SK-N-SH treated with all-trans-retinoic acid at 6 μM for 48 hours (cell line): ENCODE results near the gene MT1M.

Experiments used
- ATAC-seq: fragments of 200-7000 bp; cut with Tn5 transposase; 3 replicates; pipeline ENCODE4 v1.9.1; 2020; ENCODE audit warnings: mild to moderate bottlenecking, moderate library complexity
- ARNTL ChIP-seq: fragments of 450-650 bp; formaldehyde crosslinking; IDR thresholded peaks from 2 replicates; pipeline ENCODE4 v1.5.0; 2020; ENCODE audit warnings: low read depth, mild to moderate bottlenecking, moderate library complexity, borderline replicate concordance
- BACH2 ChIP-seq: fragments of 250-450 bp; sonication (Bioruptor Pico); IDR thresholded peaks from 2 replicates; pipeline ENCODE4 v1.9.0; 2021; ENCODE audit warnings: mild to moderate bottlenecking, borderline replicate concordance
- CSDC2 ChIP-seq: fragments of 250-450 bp; sonication (Bioruptor Pico); IDR thresholded peaks from 2 replicates; pipeline ENCODE4 v1.5.0; 2020; ENCODE audit warnings: mild to moderate bottlenecking, moderate library complexity
- CSRNP3 ChIP-seq: fragments of 250-450 bp; sonication (Bioruptor Pico); IDR thresholded peaks from 2 replicates; pipeline ENCODE4 v1.5.1; 2021; ENCODE audit warnings: mild to moderate bottlenecking, moderate library complexity
- ESRRG ChIP-seq: fragments of 250-450 bp; sonication (Bioruptor Pico); IDR thresholded peaks from 2 replicates; pipeline ENCODE4 v1.6.1; 2021; ENCODE audit warnings: mild to moderate bottlenecking
- GLIS3 ChIP-seq: fragments of 250-450 bp; sonication (Bioruptor Pico); IDR thresholded peaks from 2 replicates; pipeline ENCODE4 v1.5.0; 2020; ENCODE audit warnings: mild to moderate bottlenecking, moderate library complexity
- ISL1 ChIP-seq: fragments of 250-450 bp; sonication (Bioruptor Pico); IDR thresholded peaks from 2 replicates; pipeline ENCODE4 v2.1.2; 2022; ENCODE audit warnings: mild to moderate bottlenecking, moderate library complexity
- OSR1 ChIP-seq: fragments of 250-450 bp; sonication (Bioruptor Pico); IDR thresholded peaks from 2 replicates; pipeline ENCODE4 v1.8.0; 2022; ENCODE audit warnings: moderate library complexity, mild to moderate bottlenecking, inconsistent platforms
- PPARA ChIP-seq: fragments of 250-450 bp; sonication (Bioruptor Pico); IDR thresholded peaks from 2 replicates; pipeline ENCODE4 v1.5.0; 2020; ENCODE audit warnings: mild to moderate bottlenecking, borderline replicate concordance
- RARB ChIP-seq: fragments of 250-450 bp; sonication (Bioruptor Pico); IDR thresholded peaks from 2 replicates; pipeline ENCODE4 v1.8.0; 2021; ENCODE audit warnings: mild to moderate bottlenecking, moderate library complexity
- SNAI2 ChIP-seq: fragments of 250-450 bp; sonication (Bioruptor Pico); IDR thresholded peaks from 2 replicates; pipeline ENCODE4 v1.5.0; 2020; ENCODE audit warnings: mild to moderate bottlenecking, moderate library complexity
- TCF4 ChIP-seq: fragments of 250-450 bp; sonication (Bioruptor Pico); IDR thresholded peaks from 2 replicates; pipeline ENCODE4 v1.8.0; 2021; ENCODE audit warnings: mild to moderate bottlenecking, moderate library complexity, borderline replicate concordance
- TOX ChIP-seq: fragments of 250-450 bp; sonication (Bioruptor Pico); IDR thresholded peaks from 2 replicates; pipeline ENCODE4 v1.8.0; 2021; ENCODE audit warnings: mild to moderate bottlenecking, moderate library complexity, borderline replicate concordance
- TSHZ2 ChIP-seq: fragments of 250-450 bp; sonication (Bioruptor Pico); IDR thresholded peaks from 2 replicates; pipeline ENCODE4 v1.5.0; 2020; ENCODE audit warnings: mild to moderate bottlenecking, moderate library complexity
- ZFP3 ChIP-seq: fragments of 250-450 bp; sonication (Bioruptor Pico); IDR thresholded peaks from 2 replicates; pipeline ENCODE4 v1.5.0; 2020; ENCODE audit warnings: mild to moderate bottlenecking, moderate library complexity
- ZFP30 ChIP-seq: fragments of 450-650 bp; formaldehyde crosslinking; IDR thresholded peaks from 2 replicates; pipeline ENCODE4 v1.5.0; 2022; ENCODE audit warnings: mild to moderate bottlenecking, moderate library complexity
- ZNF565 ChIP-seq: fragments of 450-650 bp; formaldehyde crosslinking; conservative IDR thresholded peaks from 2 replicates; pipeline ENCODE4 v1.5.0; 2020; ENCODE audit warnings: low read depth, mild to moderate bottlenecking, moderate library complexity
- ZNF70 ChIP-seq: fragments of 450-650 bp; formaldehyde crosslinking; IDR thresholded peaks from 2 replicates; pipeline ENCODE4 v1.5.0; 2020; ENCODE audit warnings: mild to moderate bottlenecking, moderate library complexity
- ZNF8 ChIP-seq: fragments of 450-650 bp; formaldehyde crosslinking; IDR thresholded peaks from 2 replicates; pipeline ENCODE4 v1.5.0; 2020; ENCODE audit warnings: mild to moderate bottlenecking, moderate library complexity
- TF ChIP-seq, protein P1 (sequence below): fragments of 250-450 bp; sonication (Bioruptor Pico); IDR thresholded peaks from 2 replicates; pipeline ENCODE4 v1.5.1; 2020; ENCODE audit warnings: low read depth, mild to moderate bottlenecking, moderate library complexity
- TF ChIP-seq, protein P2 (sequence below): fragments of 250-450 bp; sonication (Bioruptor Pico); IDR thresholded peaks from 2 replicates; pipeline ENCODE4 v1.8.0; 2020; ENCODE audit warnings: mild to moderate bottlenecking, moderate library complexity, borderline replicate concordance

The MT1M gene

GRCh38 chr16:56606071-56606475, 26.4 kb upstream of the MT1M start:
- peak; percentile 1; the same call in 1 of the 3 replicates for ATAC-seq
- TF ChIP-seq TSHZ2: no peak
- peak; percentile 98 for TF ChIP-seq ZNF70 (CRISPR knock-in tag)

DNA sequence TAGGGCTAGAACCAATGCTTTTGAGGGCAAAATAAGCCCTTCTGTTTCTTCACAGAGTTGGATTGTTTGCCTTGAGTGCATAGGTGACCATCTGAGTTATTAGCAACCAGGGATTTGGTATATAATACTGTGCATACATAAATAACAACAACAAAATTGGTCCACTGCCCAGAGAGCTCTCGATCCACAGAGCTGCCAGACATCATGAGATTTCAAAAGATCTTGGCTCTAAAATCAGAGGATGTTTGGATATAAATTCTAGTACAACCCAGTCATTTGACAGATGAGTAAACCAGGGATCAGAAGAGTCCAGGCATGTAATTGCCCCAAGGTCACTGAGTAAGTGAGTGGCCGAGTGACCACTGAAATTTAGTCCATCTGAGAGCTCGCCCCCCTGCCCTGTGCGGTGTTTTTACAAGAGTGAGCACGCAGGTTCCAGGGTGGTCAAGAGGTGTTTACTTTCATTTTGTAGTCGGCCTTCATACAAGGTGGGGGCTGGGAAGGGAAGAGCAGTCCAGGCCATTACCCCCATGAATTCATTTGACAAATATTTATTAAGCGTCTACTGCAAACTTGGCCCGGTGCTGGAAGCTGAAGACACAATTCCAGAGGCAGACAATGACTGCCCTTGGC, 25.9 kb upstream of the MT1M start:
- ATAC-seq: peak; percentile 0; the same call in 2 of the 3 replicates
- TF ChIP-seq SNAI2 (CRISPR knock-in tag): no peak
- no peak for TF ChIP-seq CSRNP3
- TF ChIP-seq CSDC2 (CRISPR knock-in tag): no peak
- TF ChIP-seq ZNF8 (CRISPR knock-in tag): no peak
- no peak for TF ChIP-seq TSHZ2
- no peak for TF ChIP-seq ARNTL
- TF ChIP-seq ZNF565 (CRISPR knock-in tag): no peak

DNA sequence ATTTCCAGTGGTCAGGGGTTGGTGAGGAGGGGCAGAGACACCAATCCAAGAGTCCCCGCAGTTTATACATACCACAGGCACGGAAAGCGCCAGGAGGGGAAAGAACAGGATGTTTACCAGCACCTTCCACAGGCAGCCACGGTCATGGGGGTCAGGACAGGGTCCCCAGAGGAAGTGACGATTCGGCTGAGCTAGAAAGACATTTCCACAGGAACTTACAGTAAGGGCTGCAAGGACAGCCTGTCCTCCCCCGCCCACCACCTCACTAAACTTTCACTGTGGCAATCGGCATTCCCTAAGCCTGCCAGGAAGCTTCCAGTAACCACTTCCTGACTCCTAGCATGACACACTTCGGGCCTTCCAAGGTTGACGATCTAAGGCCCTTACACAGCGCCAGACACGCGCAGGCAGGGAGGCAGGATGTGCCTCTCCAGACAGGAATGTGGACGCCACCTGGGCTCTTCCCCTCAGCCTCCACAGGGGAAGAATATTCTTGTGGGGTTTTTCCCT, 25.3 kb upstream of the MT1M start:
- ATAC-seq: peak; percentile 55
- TF ChIP-seq ZFP3 (CRISPR knock-in tag): 0 out of 2 replicates have a peak, but pooled peaks have one; percentile 51
- no peak for TF ChIP-seq ISL1
- TF ChIP-seq ZNF8 (CRISPR knock-in tag): peak; percentile 47
- 0 out of 2 replicates have a peak, but pooled peaks have one; percentile 17 for TF ChIP-seq OSR1 (CRISPR knock-in tag)

DNA sequence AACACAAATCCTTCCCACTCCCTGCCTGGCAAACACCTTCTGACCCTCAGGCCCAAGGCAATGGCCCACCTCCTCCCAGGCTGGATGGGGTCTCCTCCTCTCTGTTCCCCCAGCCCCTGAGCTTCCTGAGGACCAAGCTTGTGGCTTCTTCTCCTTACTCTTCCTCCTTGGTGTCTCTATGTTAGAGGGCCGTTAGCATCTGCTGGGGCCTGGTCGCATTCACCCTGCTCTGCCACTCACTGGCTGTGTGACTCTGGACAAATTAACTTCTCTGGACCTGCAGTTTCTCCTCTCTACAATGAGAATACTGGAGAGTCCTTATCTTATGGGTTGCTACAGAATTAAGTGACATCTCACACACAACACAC, 24.8 kb upstream of the MT1M start:
- TF ChIP-seq ESRRG (CRISPR knock-in tag) (no peak), ZFP30 (no peak), BACH2 (CRISPR knock-in tag) (no peak), CSDC2 (CRISPR knock-in tag) (no peak)
- ATAC-seq: no peak

- TF ChIP-seq TOX (CRISPR knock-in tag) (no peak), ZNF70 (CRISPR knock-in tag) (peak; percentile 96)
- ATAC-seq: peak; percentile 85
Observed at GRCh38 chr16:56608043-56608875, 24.2 kb upstream of the MT1M start, which contains the start of gene MT2A. TSS of gene MT2A (plus strand) at chr16:56608584. CDS start at chr16:56608656, 72 bp downstream.

GRCh38 chr16:56608876-56609462, 23.5 kb upstream of the MT1M start:
- peak; percentile 5 for ATAC-seq
- no peak for TF ChIP-seq ZNF565 (CRISPR knock-in tag)
- TF ChIP-seq ZFP30: no peak
- TF ChIP-seq OSR1 (CRISPR knock-in tag): no peak
- no peak for TF ChIP-seq PPARA (CRISPR knock-in tag)
- TF ChIP-seq ARNTL: no peak
- TF ChIP-seq BACH2 (CRISPR knock-in tag): no peak
- TF ChIP-seq, protein P1, sequence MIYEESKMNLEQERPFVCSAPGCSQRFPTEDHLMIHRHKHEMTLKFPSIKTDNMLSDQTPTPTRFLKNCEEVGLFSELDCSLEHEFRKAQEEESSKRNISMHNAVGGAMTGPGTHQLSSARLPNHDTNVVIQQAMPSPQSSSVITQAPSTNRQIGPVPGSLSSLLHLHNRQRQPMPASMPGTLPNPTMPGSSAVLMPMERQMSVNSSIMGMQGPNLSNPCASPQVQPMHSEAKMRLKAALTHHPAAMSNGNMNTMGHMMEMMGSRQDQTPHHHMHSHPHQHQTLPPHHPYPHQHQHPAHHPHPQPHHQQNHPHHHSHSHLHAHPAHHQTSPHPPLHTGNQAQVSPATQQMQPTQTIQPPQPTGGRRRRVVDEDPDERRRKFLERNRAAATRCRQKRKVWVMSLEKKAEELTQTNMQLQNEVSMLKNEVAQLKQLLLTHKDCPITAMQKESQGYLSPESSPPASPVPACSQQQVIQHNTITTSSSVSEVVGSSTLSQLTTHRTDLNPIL (CRISPR knock-in tag): no peak
- TF ChIP-seq, protein P2, sequence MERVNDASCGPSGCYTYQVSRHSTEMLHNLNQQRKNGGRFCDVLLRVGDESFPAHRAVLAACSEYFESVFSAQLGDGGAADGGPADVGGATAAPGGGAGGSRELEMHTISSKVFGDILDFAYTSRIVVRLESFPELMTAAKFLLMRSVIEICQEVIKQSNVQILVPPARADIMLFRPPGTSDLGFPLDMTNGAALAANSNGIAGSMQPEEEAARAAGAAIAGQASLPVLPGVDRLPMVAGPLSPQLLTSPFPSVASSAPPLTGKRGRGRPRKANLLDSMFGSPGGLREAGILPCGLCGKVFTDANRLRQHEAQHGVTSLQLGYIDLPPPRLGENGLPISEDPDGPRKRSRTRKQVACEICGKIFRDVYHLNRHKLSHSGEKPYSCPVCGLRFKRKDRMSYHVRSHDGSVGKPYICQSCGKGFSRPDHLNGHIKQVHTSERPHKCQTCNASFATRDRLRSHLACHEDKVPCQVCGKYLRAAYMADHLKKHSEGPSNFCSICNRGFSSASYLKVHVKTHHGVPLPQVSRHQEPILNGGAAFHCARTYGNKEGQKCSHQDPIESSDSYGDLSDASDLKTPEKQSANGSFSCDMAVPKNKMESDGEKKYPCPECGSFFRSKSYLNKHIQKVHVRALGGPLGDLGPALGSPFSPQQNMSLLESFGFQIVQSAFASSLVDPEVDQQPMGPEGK (CRISPR knock-in tag): no peak
- TF ChIP-seq RARB (CRISPR knock-in tag): no peak
- no peak for TF ChIP-seq GLIS3 (CRISPR knock-in tag)
- no peak for TF ChIP-seq ZFP3 (CRISPR knock-in tag)
- TF ChIP-seq TCF4: no peak
